HG03280 (cell line): ENCODE results near the gene KIAA1586.

Source experiments
- ATAC-seq: cut with Tn5 transposase; IDR thresholded peaks from one replicate; pipeline ENCODE4 v1.9.1; 2021; ENCODE audit warnings: mild to moderate bottlenecking, moderate library complexity; ENCODE audit not compliant: unreplicated experiment

The KIAA1586 gene

GRCh38 chr6:57102976-57103375, 56.5 kb downstream of the KIAA1586 start:
- ATAC-seq, result no peak

- no peak for ATAC-seq
Observed at GRCh38 chr6:57104336-57104735, 57.8 kb downstream of the KIAA1586 start.
